SK-N-SH treated with all-trans-retinoic acid at 6 μM for 48 hours (cell line): Measurements from ENCODE around the gene CFAP221.

Experiments used
- SNAI2 ChIP-seq: fragments of 250-450 bp; sonication (Bioruptor Pico); IDR thresholded peaks from 2 replicates; pipeline ENCODE4 v1.5.0; 2020; ENCODE audit warnings: mild to moderate bottlenecking, moderate library complexity
- ZNF565 ChIP-seq: fragments of 450-650 bp; formaldehyde crosslinking; conservative IDR thresholded peaks from 2 replicates; pipeline ENCODE4 v1.5.0; 2020; ENCODE audit warnings: low read depth, mild to moderate bottlenecking, moderate library complexity
- ZNF8 ChIP-seq: fragments of 450-650 bp; formaldehyde crosslinking; IDR thresholded peaks from 2 replicates; pipeline ENCODE4 v1.5.0; 2020; ENCODE audit warnings: mild to moderate bottlenecking, moderate library complexity
- TF ChIP-seq, protein P1 (sequence below): fragments of 250-450 bp; sonication (Bioruptor Pico); IDR thresholded peaks from 2 replicates; pipeline ENCODE4 v1.8.0; 2021; ENCODE audit warnings: low read depth, mild to moderate bottlenecking, moderate library complexity, borderline replicate concordance

DNA sequence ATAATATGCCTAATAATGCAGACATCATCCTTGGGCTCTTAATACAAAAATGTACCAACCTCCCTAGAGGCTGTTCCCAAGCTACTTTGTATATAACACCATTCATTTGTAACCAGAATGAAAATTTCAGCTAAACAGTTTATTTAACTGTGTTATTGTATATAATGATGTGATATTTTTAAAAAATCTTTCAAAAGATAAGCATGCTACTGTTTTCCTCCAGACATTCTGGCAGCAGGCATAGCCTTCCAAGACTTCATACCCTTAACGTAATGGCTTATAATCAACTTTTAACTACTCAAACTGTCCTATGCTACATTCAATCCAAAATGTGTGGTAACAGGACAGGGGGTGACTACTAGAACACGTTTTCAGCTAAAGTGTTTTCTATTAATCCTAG, 21.2 kb downstream of the CFAP221 start:
- TF ChIP-seq, protein P1, sequence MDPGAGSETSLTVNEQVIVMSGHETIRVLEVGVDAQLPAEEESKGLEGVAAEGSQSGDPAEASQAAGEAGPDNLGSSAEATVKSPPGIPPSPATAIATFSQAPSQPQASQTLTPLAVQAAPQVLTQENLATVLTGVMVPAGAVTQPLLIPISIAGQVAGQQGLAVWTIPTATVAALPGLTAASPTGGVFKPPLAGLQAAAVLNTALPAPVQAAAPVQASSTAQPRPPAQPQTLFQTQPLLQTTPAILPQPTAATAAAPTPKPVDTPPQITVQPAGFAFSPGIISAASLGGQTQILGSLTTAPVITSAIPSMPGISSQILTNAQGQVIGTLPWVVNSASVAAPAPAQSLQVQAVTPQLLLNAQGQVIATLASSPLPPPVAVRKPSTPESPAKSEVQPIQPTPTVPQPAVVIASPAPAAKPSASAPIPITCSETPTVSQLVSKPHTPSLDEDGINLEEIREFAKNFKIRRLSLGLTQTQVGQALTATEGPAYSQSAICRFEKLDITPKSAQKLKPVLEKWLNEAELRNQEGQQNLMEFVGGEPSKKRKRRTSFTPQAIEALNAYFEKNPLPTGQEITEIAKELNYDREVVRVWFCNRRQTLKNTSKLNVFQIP (CRISPR knock-in tag), result no peak
- no peak for TF ChIP-seq SNAI2 (CRISPR knock-in tag)
- TF ChIP-seq ZNF8, result no peak
- no peak for TF ChIP-seq ZNF565
